ELF-1 (cell line): Measurements from ENCODE around the gene ACSM6.

Experiments used
- DNase-seq: peaks from one replicate; pipeline ENCODE4 v3.0.0-alpha.2; 2016; ENCODE audit warnings: low read depth, low spot score

ACSM6 gene

GRCh38 chr10:95245425-95246055 lies 51.5 kb downstream of the ACSM6 start:
- no peak for DNase-seq

DNA sequence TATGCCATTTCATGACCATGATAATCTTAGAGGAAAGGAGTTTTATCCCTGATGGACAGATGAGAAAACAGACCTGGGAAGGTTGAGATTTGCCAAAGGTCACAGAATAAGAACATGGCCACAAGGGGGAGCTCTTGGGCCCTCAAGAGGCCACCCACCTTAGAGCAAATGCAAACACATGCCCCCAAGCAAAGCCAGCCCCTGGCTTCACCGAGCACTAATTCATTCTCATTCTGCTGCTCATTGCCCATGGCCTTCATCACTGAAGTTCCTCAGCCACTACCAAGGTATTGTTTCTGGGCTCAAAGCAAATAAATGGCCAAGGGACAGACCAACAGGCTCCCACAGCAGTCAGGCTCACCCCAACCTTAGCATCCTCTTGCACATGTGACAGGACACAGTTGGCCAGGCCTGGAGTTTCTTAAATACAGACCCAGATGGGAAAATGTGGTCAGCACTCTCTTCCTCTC lies 52.6 kb downstream of the ACSM6 start:
- DNase-seq, result peak; percentile 92

- no peak for DNase-seq
Measured at GRCh38 chr10:95247200-95247880, 53.3 kb downstream of the ACSM6 start.

- peak; percentile 44 for DNase-seq
Measured at GRCh38 chr10:95247881-95248583, 54.0 kb downstream of the ACSM6 start.

DNA sequence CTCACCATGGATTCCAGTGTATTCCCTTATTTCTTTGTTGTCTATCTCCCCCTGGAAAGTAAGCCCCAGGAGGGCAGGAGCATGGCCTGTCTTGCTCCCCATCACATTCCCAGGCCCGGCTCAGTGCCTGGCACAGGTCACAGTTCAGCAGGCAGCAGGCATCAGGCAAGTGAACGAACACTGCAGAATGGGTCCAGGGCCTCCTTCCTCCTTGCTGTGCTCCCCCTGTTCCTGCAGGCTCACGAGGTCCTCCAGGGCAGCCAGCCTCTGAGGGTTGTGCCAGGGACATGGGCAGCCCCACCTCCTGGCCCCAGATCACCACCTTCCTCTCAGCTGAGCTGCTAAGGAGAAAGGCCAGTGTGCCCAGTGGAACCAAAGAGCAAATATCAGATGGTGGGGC lies 55.0 kb downstream of the ACSM6 start:
- DNase-seq, result no peak

GRCh38 chr10:95249467-95249866 lies 55.4 kb downstream of the ACSM6 start:
- DNase-seq, result no peak

DNA sequence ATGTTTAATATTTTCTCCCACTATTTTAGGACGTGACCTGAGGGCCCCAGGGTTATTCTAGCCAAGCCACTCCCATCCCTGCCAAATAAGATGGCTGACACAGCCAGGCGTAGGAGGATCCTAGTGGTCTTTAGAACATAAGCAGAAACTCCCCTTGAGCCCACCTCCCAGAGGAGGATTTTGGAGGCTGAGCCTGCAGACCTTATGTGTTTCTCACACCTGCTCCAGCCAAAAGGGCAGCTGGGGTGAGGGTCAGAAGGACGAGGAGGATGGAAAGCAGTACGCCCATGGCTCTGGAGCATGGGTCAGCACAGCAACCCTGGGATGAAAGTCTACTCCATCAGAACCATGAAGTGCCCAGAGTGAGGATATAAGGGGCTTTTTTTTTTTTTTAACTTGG lies 56.8 kb downstream of the ACSM6 start:
- DNase-seq, result no peak

GRCh38 chr10:95253007-95253406 lies 59.0 kb downstream of the ACSM6 start:
- DNase-seq, result no peak

DNA sequence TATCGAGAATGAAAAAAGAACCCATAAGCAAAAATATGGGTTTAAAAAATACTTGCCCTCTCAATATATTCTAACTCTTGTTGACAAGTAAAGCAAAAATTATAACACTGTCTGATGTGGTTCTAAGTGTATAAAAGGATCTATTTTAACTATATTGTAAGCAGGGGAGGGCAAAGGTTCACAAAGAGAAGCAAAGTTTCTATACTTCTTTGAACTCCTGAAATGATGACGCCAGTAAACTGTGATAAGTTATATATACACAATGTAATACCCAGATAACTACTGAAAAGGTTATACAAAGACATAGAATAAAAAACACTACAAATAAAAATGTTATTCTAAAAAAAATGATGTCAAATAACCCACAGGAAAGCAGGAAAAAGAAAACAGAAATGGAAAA lies 59.6 kb downstream of the ACSM6 start:
- DNase-seq, result no peak

DNA sequence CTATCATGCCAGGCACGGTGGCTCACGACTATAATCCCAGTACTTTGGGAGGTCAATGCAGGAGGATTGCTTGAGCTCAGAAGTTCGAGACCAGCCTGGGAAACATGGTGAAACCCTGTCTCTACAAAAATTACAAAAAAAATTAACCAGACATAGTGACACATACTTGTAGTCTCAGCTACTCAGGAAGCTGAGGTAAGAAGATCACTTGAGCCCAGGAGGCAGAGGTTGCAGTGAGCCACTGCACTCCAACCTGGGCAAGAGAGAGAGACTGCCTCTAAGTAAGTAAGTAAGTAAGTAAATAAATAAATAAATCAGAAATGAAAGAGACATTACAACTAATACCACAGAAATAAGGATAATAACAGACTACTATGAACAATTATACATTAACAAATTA lies 60.6 kb downstream of the ACSM6 start:
- DNase-seq, result no peak

GRCh38 chr10:95256268-95256667 lies 62.2 kb downstream of the ACSM6 start:
- no peak for DNase-seq

DNA sequence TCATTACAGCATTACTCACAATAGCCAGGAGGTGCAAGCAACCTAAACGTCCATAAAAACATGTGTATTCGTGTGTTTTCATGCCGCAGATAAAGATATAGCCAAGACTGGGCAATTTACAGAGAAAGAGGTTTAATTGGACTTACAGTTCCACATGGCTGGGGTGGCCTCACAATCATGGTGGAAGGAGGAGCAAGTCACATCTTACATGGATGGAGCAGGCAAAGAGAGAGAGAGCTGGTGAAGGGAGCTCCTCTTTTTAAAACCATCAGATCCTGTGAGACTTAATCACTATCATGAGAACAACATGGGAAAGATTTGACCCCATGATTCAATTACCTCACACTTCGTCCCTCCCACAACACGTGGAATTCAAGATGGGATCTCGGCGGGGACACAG lies 63.8 kb downstream of the ACSM6 start:
- no peak for DNase-seq

DNA sequence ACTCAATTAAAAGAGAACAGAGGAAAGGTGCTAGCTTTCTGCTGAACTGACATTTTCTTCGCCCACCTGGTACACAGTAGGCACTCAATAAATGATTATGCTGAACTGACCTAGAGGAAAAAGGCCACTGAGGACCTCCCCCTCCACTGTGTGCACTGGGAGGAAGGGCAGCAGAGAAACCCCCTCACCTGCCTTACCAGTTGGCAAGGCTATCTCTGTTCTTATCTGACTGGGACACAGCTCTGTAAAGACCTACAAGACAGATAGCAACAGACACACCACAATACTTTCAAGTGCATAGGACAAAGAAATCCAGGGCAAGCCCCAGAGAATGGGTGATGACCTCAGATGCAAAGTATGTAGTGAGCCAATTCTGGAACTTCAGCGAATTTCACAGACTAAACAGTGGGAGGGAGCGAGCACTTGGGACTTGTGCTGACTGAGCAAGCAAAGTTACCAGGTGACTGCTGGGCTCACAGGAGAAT lies 66.4 kb downstream of the ACSM6 start:
- DNase-seq, result peak; percentile 88

DNA sequence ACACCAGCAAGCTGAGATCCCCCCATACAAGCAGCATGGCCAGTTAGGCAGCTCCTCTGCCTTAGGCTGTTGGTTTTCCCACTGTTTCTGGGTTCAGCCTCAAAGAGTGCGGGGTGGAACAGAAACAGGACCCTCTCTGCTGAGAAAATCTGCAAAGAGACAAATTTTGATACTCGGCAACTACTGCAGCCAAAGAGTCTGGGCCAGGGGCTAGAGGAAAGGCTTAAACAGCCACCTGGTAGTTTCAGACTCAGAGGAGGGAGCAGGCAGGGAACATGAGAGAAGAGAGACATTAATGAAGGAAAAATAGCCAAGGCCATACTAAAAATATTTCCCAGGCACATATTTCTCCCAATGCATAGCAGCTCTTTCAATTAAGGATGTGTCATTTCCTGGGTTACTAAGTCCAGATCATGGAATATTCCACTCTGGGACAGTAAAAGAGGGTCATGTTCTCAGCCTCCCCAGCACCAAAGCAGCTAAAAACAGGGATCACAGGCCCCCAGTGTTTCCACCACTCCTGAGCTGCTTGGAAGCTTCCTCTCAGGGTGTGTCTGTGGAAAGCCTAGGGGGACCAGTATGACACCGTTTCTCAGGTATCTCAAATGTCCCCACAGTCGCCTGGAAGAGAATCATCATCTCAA lies 67.0 kb downstream of the ACSM6 start:
- no peak for DNase-seq

- no peak for DNase-seq
Measured at GRCh38 chr10:95261926-95262325, 67.9 kb downstream of the ACSM6 start.

DNA sequence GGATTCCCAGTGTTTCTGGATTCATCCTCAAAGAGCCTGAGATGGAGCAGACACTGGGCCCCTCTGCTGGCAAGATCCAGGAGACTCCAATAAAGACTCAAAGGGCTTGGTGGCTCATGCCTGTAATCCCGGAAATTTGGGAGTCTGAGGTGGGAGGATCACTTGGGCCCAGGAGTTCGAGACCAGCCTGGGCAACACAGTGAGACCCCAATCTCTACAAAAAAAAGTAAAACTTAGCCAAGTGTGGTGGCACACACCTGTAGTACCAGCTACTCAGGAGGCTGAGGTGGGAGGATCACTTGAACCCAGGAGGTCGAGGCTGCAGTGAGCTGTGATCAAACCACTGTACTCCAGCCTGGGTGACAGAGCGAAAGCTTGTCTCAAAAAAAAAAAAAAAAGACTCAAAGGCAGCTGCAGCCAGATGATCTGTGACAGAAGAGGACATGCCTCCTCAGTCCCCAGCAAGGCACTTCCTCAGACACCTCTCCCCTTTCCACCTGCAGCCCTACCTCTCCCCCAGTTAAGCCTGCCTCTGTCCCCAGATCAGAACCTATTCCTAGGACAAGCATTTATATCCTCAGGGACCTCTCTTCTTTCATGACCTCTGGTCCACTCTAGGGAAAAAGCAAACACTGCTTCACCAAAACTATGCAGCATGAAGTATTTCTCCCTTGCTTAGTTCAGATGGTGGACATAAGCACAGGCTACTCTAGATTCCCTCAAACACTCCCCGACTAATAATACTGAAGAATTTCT lies 68.9 kb downstream of the ACSM6 start:
- no peak for DNase-seq

DNA sequence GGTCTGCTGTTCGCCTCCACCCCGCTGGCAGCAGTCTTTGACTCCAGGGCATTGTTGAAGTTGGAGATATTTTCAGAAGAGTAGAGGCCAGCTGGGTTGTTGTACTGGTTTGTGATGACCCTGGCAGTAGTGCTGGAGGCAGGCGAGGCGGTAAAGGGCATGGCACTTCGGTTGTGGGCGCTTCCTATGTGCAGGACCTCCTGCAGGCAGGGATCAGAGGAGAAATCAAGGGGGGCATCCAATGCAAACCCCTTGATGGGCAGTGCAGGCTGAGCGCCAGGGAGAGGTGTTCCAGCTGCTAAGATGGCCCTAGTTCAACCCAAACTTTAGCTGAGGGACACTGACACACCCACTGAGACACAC lies 69.8 kb downstream of the ACSM6 start:
- peak; percentile 74 for DNase-seq

DNA sequence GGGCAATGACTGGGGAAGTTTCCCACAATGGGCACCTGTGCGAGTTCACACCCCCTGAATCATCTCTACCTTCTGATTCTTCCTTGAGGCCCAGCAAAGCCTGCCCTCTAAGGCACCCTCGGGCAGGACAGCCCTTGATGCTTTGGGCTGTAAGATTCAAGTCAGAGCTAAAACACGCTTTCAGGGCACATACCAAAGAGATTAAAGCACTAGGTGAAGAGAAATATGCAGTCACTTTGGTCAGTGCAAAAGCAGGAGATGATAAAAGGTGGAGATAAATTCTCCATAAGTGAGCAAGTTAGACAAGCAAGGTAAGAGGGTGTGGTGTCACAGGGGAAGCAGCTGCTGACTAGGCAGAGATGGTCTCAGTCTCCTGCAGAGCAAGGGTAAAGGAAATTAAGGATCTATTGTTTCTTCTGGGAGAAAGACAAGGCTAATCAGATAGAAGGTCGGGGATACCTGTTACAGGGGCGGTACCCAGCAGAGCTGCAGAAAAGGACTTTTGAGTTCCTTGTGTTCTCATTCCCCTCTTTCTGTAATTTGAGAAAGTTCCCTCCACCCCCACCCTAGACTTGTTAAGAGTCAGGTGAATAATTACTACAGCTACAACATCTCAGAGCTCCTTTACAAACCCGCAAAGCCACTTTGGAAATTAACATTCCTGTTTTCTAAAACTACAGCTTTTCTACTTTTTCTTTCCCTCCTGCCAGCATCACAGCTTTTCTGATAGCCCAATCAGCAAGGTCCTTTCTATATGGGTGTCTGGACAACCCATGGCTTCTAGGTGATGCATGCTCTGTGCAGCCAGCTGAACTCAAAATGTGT lies 70.4 kb downstream of the ACSM6 start:
- DNase-seq, result peak; percentile 74

- no peak for DNase-seq
Measured at GRCh38 chr10:95265572-95265971, 71.5 kb downstream of the ACSM6 start.

GRCh38 chr10:95266674-95267095 lies 72.6 kb downstream of the ACSM6 start:
- DNase-seq, result peak; percentile 62

DNA sequence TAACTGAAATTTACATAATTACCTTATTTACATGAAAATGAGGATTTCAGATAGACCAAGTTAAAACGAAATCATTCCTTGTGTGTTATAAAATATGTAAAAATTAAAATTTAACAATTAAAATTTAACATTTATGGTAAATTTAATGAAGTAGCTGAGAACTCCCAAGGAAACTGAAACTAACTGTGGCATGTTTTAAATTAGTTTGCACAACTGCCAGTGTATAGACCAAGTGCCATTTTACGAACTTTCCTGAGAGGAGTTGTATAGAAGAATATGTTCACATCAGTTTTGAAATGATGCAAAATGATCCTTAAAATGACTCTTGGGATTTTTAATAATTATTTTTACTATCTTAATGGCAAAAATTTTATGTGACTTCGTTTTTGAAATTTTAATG lies 73.2 kb downstream of the ACSM6 start:
- DNase-seq, result no peak
